ENCODE data around the gene QRICH2. TPM values are rescaled to one million over a fixed set of nuclear protein-coding genes. Genes with fewer than 3 reads are reported as not detected.

Gene QRICH2
- total RNA-seq, 2 experiments from 2014 or later = 1.8 to 2.1 TPM

GRCh38 chr17:76277300-76278267 is 30.5 kb downstream of the QRICH2 start:
- Histone ChIP-seq H3K36me3 (ENCODE audit: insufficient read depth, low read length) (no peaks in the 10 kb centered on the region), H3K9me3 (ENCODE audit: control insufficient read depth in 1 of 2, insufficient read depth in 1 of 2, low read length in 2 of 2) (no peaks in the 10 kb centered on the region), H3K27me3 (ENCODE audit: control insufficient read depth in 1 of 2, insufficient read depth in 2 of 2, low read length in 2 of 2) (no peaks in the 10 kb centered on the region), H3K27ac (ENCODE audit: low read depth in 1 of 2, low read length in 2 of 2) (no peak overlapping the region), H3K4me1 (ENCODE audit: insufficient read depth, low read length) (peaks cover 47% of the 10 kb centered on the region), H3K4me3 (ENCODE audit: low read length) (no peak overlapping the region)
- TF ChIP-seq, protein P1, sequence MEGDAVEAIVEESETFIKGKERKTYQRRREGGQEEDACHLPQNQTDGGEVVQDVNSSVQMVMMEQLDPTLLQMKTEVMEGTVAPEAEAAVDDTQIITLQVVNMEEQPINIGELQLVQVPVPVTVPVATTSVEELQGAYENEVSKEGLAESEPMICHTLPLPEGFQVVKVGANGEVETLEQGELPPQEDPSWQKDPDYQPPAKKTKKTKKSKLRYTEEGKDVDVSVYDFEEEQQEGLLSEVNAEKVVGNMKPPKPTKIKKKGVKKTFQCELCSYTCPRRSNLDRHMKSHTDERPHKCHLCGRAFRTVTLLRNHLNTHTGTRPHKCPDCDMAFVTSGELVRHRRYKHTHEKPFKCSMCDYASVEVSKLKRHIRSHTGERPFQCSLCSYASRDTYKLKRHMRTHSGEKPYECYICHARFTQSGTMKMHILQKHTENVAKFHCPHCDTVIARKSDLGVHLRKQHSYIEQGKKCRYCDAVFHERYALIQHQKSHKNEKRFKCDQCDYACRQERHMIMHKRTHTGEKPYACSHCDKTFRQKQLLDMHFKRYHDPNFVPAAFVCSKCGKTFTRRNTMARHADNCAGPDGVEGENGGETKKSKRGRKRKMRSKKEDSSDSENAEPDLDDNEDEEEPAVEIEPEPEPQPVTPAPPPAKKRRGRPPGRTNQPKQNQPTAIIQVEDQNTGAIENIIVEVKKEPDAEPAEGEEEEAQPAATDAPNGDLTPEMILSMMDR (IDR thresholded peaks at IDR 0.05) = no peak
- intact Hi-C loops (cut with DNase I, micrococcal nuclease) = loop anchor here in 1 of 2 experiments (5.0 kb wide), 1 partner anchor 370 kb away; no protein-coding TSS in a partner anchor
- Mint-ChIP-seq H3K4me1 (ENCODE audit: low read depth) (peaks cover 25% of the 10 kb centered on the region), H3K9me3 (no peaks in the 10 kb centered on the region), H3K4me3 (peak overlapping the region; percentile 44), H3K27ac (no peak overlapping the region), H3K36me3 (ENCODE audit: low read depth) (peaks cover 4% of the 10 kb centered on the region), H3K27me3 (no peaks in the 10 kb centered on the region)
- CTCF ChIA-PET = interaction anchor here (2.5 to 5.2 kb wide), 2 partner anchors 97 to 155 kb away, joined by 38 to 130 read pairs; no protein-coding TSS in a partner anchor
- POLR2A ChIA-PET = interaction anchor here (1.3 kb wide), 1 partner anchor 159 kb away, joined by 3 read pairs; no protein-coding TSS in a partner anchor
- no peak for DNase-seq
- no peak for ATAC-seq (ENCODE audit: poor library complexity)

DNA sequence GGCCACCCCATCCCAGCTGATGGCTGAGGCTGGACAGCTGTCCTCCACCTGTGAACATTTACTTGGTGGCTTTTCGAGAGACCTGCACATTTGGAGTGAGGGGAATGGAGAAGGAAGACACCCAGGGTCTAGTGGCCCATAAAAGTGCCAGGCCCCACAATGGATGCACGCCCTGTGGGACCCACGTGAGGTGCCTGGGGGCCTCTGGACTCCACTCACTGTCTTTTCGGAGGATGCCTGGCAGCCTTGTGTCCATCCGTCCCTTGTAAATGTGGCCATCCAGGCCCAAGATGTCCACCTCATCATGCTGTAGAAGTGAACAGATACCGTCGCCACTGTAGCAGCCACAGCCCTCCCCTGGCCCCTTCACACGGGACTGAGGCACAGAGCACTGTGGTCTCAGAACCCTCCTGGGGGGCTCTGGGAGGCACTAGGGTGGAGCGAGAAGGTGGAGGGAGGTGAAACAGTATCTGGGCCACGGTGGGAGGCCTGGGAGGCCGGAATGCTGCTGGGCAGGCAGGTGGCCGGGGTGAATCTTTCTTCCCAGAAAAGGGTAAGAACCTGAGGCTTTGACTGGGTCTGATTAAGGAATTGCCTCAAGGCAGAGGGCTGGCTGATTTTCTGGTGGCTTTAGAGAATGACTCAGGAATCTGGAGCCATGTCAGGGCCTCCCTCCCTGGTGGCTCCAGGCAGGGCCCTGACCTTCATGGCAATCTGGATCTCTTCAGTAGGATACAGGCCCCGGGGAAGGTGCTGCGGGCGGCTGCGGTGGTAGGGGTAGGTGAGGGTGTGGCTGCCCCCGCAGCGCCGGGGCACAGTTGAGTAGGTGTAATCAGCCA is 31.4 kb downstream of the QRICH2 start:
- no peaks in the 10 kb centered on the region for H3K9me3 Mint-ChIP-seq
- no peak for DNase-seq
- ChIA-PET POLR2A (interaction anchor here (1.5 kb wide), 1 partner anchor 97 kb away, joined by 6 read pairs; no protein-coding TSS in a partner anchor), CTCF (no interaction called here)
- H3K36me3 ChIP-seq (ENCODE audit: insufficient read depth, low read length) = no peaks in the 10 kb centered on the region
- H3K4me1 ChIP-seq (ENCODE audit: insufficient read depth, low read length) = peaks cover 56% of the 10 kb centered on the region
- H3K4me3 Mint-ChIP-seq = no peak overlapping the region
- no peak for ATAC-seq (ENCODE audit: poor library complexity)
- no peaks in the 10 kb centered on the region for H3K9me3 ChIP-seq (ENCODE audit: control insufficient read depth in 1 of 2, insufficient read depth in 1 of 2, low read length in 2 of 2)
- H3K36me3 Mint-ChIP-seq (ENCODE audit: low read depth) = peaks cover 4% of the 10 kb centered on the region
- H3K4me1 Mint-ChIP-seq (ENCODE audit: low read depth) = peaks cover 30% of the 10 kb centered on the region
- intact Hi-C loops (cut with DNase I, micrococcal nuclease) = loop anchor here in 1 of 2 experiments (5.0 kb wide), 1 partner anchor 369 kb away; no protein-coding TSS in a partner anchor
- H3K4me3 ChIP-seq (ENCODE audit: low read length) = no peak overlapping the region
- TF ChIP-seq, protein P1 (IDR thresholded peaks at IDR 0.05) = no peak
- peak overlapping the region; percentile 24 for H3K27ac Mint-ChIP-seq
- no peaks in the 10 kb centered on the region for H3K27me3 Mint-ChIP-seq
- no peak overlapping the region for H3K27ac ChIP-seq (ENCODE audit: low read depth in 1 of 2, low read length in 2 of 2)
- no peaks in the 10 kb centered on the region for H3K27me3 ChIP-seq (ENCODE audit: control insufficient read depth in 1 of 2, insufficient read depth in 2 of 2, low read length in 2 of 2)

DNA sequence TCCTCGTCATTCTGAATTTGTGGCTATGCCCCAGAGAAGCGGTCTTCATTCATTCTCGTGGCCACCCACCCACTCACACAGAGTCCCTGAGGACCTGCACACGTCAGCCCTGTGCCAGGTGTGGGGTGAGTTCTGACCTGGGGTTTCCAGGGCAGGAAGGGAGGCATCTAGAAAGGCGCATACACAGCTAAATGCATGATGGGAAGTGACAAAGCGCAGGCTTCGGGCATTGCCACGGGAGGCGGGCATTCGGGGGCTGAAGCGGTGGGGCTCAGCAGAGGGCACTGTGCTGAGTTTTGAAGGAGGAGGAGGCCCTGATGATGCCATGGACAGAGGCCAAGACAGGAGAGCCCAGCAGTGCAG is 32.0 kb downstream of the QRICH2 start:
- H3K27ac ChIP-seq (ENCODE audit: low read depth in 1 of 2, low read length in 2 of 2) = no peak overlapping the region
- POLR2A ChIA-PET = interaction anchor here (1.5 to 4.2 kb wide), 2 partner anchors 11 to 96 kb away, joined by 6 to 28 read pairs; partner anchors contain the start of gene UBALD2
- H3K4me1 ChIP-seq (ENCODE audit: insufficient read depth, low read length) = peaks cover 62% of the 10 kb centered on the region
- Mint-ChIP-seq H3K4me1 (ENCODE audit: low read depth) (peaks cover 37% of the 10 kb centered on the region), H3K27me3 (no peaks in the 10 kb centered on the region), H3K36me3 (ENCODE audit: low read depth) (peaks cover 9% of the 10 kb centered on the region), H3K4me3 (no peak overlapping the region), H3K9me3 (no peaks in the 10 kb centered on the region), H3K27ac (no peak overlapping the region)
- intact Hi-C loops (cut with DNase I, micrococcal nuclease) = loop anchor here in 1 of 2 experiments (5.0 kb wide), 1 partner anchor 369 kb away; no protein-coding TSS in a partner anchor
- peaks cover 5% of the 10 kb centered on the region for H3K36me3 ChIP-seq (ENCODE audit: insufficient read depth, low read length)
- peak in 1 of 14 experiments; percentile 48 for DNase-seq
- CTCF ChIA-PET = interaction anchor here (3.1 kb wide), 1 partner anchor 155 kb away, joined by 25 read pairs; no protein-coding TSS in a partner anchor
- no peak for ATAC-seq (ENCODE audit: poor library complexity)
- no peaks in the 10 kb centered on the region for H3K9me3 ChIP-seq (ENCODE audit: control insufficient read depth in 1 of 2, insufficient read depth in 1 of 2, low read length in 2 of 2)
- TF ChIP-seq, protein P1 (IDR thresholded peaks at IDR 0.05) = no peak
- H3K27me3 ChIP-seq (ENCODE audit: control insufficient read depth in 1 of 2, insufficient read depth in 2 of 2, low read length in 2 of 2) = no peaks in the 10 kb centered on the region
- no peak overlapping the region for H3K4me3 ChIP-seq (ENCODE audit: low read length)
